Tibial nerve (tissue), 4 donors: Measurements from ENCODE around the gene FOXL1.

Source experiments
- CTCF ChIP-seq, 5 experiments: fragments of 200-600 bp in 3 of 5; fragments of 450-650 bp in 2 of 5; sonication (generic) in 3 of 5; IDR thresholded peaks; one replicate each; pipeline ENCODE4 v1.5.1; 2016 to 2019; ENCODE audit warnings: antibody characterized with exemption in 5 of 5, mild to moderate bottlenecking in 3 of 5, moderate library complexity in 2 of 5
- EP300 ChIP-seq, 2 donors: sonication (generic); formaldehyde crosslinking; IDR thresholded peaks; one replicate each; pipeline ENCODE4 v1.6.1; 2017; ENCODE audit warnings: antibody characterized with exemption in 2 of 2, mild to moderate bottlenecking in 1 of 2

GRCh38 chr16:86610779-86611524 lies 32.6 kb downstream of the FOXL1 start:
- TF ChIP-seq CTCF (IDR thresholded peaks at IDR 0.05) (no peak), EP300 (IDR thresholded peaks at IDR 0.05) (no peak)
